PC-3 (cell line): Measurements from ENCODE around the gene UQCC2. TPM values are rescaled to one million over a fixed set of nuclear protein-coding genes. Genes with fewer than 3 reads are reported as not detected.

Source experiments
- ATAC-seq: fragments of 200-7000 bp; cut with Tn5 transposase; 2 replicates; pipeline ENCODE4 v1.9.1; 2020; ENCODE audit warnings: mild to moderate bottlenecking, moderate library complexity
- BruUV-seq: library from RNA; stranded (reverse); fragments of 400-500 nt; replicated peaks from 2 replicates; lab custom pipeline; 2021; lab: Mats Ljungman, UMichigan
- CTCF ChIA-PET: fragments of 300-600 bp; sonication (Branson Sonifier 250); formaldehyde crosslinking; loops from one replicate; lab custom pipeline; 2022; ENCODE audit warnings: antibody characterized with exemption; lab: Charles Lee
- POLR2A ChIA-PET: fragments of 300-600 bp; sonication (Branson Sonifier 250); formaldehyde crosslinking; loops from one replicate; lab custom pipeline; 2022; ENCODE audit warnings: antibody characterized with exemption; ENCODE audit not compliant: unreplicated experiment; lab: Charles Lee
- DNase-seq: peaks from one replicate; pipeline ENCODE4 v3.0.0-alpha.2; 2015
- H2AFZ ChIP-seq: fragments of 300-600 bp; sonication (generic); 2 replicates; pipeline ENCODE4 v1.6.0; 2016; ENCODE audit warnings: antibody characterized with exemption, low read length
- H3F3A ChIP-seq: fragments of 300-600 bp; sonication (generic); one replicate; pipeline ENCODE4 v1.6.0; 2017; ENCODE audit warnings: antibody characterized with exemption, low read length, control low read depth, mild to moderate bottlenecking; ENCODE audit not compliant: unreplicated experiment
- H3K27ac ChIP-seq: fragments of 300-600 bp; sonication (generic); 2 replicates; pipeline ENCODE4 v1.5.1; 2016; ENCODE audit warnings: mild to moderate bottlenecking, low read length
- H3K27me3 ChIP-seq: fragments of 300-600 bp; sonication (generic); 2 replicates; pipeline ENCODE4 v1.6.1; 2016; ENCODE audit warnings: low read length, mixed read lengths
- H3K36me3 ChIP-seq: fragments of 300-600 bp; sonication (generic); 2 replicates; pipeline ENCODE4 v1.6.1; 2016; ENCODE audit warnings: low read depth, mixed run types, low read length, mixed read lengths
- H3K4me1 ChIP-seq: fragments of 300-600 bp; sonication (generic); 2 replicates; pipeline ENCODE4 v1.5.1; 2016; ENCODE audit warnings: low read length; ENCODE audit not compliant: insufficient read depth
- H3K4me2 ChIP-seq: fragments of 300-600 bp; sonication (generic); 2 replicates; pipeline ENCODE4 v1.6.0; 2016; ENCODE audit warnings: low read length
- H3K4me3 ChIP-seq: fragments of 300-600 bp; sonication (generic); 2 replicates; pipeline ENCODE4 v1.5.1; 2016; ENCODE audit warnings: mild to moderate bottlenecking, low read length, mixed read lengths
- H3K79me2 ChIP-seq: fragments of 300-600 bp; sonication (generic); 2 replicates; pipeline ENCODE4 v1.6.1; 2017; ENCODE audit warnings: low read length, mixed read lengths
- H3K9ac ChIP-seq: fragments of 300-600 bp; sonication (generic); 2 replicates; pipeline ENCODE4 v1.6.0; 2016; ENCODE audit warnings: mild to moderate bottlenecking, low read length
- H3K9me2 ChIP-seq: fragments of 300-600 bp; sonication (generic); replicated peaks from 2 replicates; pipeline ENCODE4 v1.6.1; 2016; ENCODE audit warnings: mixed run types, low read length, mixed read lengths
- H3K9me3 ChIP-seq: fragments of 300-600 bp; sonication (generic); 2 replicates; pipeline ENCODE4 v1.6.1; 2016; ENCODE audit warnings: low read length, mixed read lengths
- H4K20me1 ChIP-seq: fragments of 300-600 bp; sonication (generic); 2 replicates; pipeline ENCODE4 v1.6.1; 2016; ENCODE audit warnings: low read length, mixed read lengths
- EZH2 ChIP-seq: fragments of 300-600 bp; sonication (generic); IDR thresholded peaks from one replicate; pipeline ENCODE4 v1.6.1; 2017; ENCODE audit warnings: antibody characterized with exemption, mild to moderate bottlenecking, low read length; ENCODE audit not compliant: unreplicated experiment
- EZH2phosphoT487 ChIP-seq: fragments of 300-600 bp; sonication (generic); IDR thresholded peaks from 2 replicates; pipeline ENCODE4 v1.6.1; 2018; ENCODE audit warnings: mild to moderate bottlenecking, antibody characterized with exemption, low read length, borderline replicate concordance
- intact Hi-C: fragments of 100-400 bp; cut with micrococcal nuclease; formaldehyde crosslinking; loops from 2 replicates; pipeline ENCODE4 v1.9.0; 2023
- total RNA-seq: library from RNA; depleted of rRNA; stranded (reverse); fragments of >200 nt; gene quantifications from 2 replicates; pipeline ENCODE4 v1.2.3, GENCODE V29; 2014
- TF ChIP-seq, protein P1 (sequence below): fragments of 300-600 bp; sonication (generic); conservative IDR thresholded peaks from 2 replicates; pipeline ENCODE4 v1.5.1; 2017; ENCODE audit warnings: antibody characterized with exemption, low read depth, mild to moderate bottlenecking, low read length

Gene UQCC2
- total RNA-seq, 1 experiment from 2014 or later: 107 TPM

- H3K27me3 ChIP-seq: no peaks in the 10 kb centered on the region
- no peaks in the 10 kb centered on the region for H3K9me2 ChIP-seq
- peaks cover 36% of the 10 kb centered on the region for H3K4me1 ChIP-seq
- no peak overlapping the region for H3K9ac ChIP-seq
- no peak overlapping the region for H3K4me3 ChIP-seq
- TF ChIP-seq EZH2 (no peak), EZH2phosphoT487 (no peak)
- TF ChIP-seq, protein P1, sequence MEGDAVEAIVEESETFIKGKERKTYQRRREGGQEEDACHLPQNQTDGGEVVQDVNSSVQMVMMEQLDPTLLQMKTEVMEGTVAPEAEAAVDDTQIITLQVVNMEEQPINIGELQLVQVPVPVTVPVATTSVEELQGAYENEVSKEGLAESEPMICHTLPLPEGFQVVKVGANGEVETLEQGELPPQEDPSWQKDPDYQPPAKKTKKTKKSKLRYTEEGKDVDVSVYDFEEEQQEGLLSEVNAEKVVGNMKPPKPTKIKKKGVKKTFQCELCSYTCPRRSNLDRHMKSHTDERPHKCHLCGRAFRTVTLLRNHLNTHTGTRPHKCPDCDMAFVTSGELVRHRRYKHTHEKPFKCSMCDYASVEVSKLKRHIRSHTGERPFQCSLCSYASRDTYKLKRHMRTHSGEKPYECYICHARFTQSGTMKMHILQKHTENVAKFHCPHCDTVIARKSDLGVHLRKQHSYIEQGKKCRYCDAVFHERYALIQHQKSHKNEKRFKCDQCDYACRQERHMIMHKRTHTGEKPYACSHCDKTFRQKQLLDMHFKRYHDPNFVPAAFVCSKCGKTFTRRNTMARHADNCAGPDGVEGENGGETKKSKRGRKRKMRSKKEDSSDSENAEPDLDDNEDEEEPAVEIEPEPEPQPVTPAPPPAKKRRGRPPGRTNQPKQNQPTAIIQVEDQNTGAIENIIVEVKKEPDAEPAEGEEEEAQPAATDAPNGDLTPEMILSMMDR: no peak
- no peak overlapping the region for H2AFZ ChIP-seq
- no peak overlapping the region for H3K4me2 ChIP-seq
- intact Hi-C loops: no loop called here
- ATAC-seq (no peak), DNase-seq (no peak)
- POLR2A ChIA-PET: no interaction called here
- CTCF ChIA-PET: no interaction called here
- no peaks in the 10 kb centered on the region for H3K9me3 ChIP-seq
- H3K36me3 ChIP-seq: peaks cover 40% of the 10 kb centered on the region
- H3K79me2 ChIP-seq: peaks cover 7% of the 10 kb centered on the region; the same call in 1 of the 2 replicates
- no TSS peak for BruUV-seq
- H3K27ac ChIP-seq: no peak overlapping the region
- no peaks in the 10 kb centered on the region for H4K20me1 ChIP-seq
- no peaks in the 10 kb centered on the region for H3F3A ChIP-seq
Observed at GRCh38 chr6:33690766-33691165, 20.7 kb downstream of the UQCC2 start.

- H4K20me1 ChIP-seq: no peaks in the 10 kb centered on the region
- POLR2A ChIA-PET: interaction anchor here (0.7 kb wide), 1 partner anchor 32 kb away, joined by 4 read pairs; no protein-coding TSS in a partner anchor
Observed at GRCh38 chr6:33689879-33690278, 21.6 kb downstream of the UQCC2 start.

GRCh38 chr6:33689148-33689494, 22.4 kb downstream of the UQCC2 start:
- Histone ChIP-seq H3K4me1 (peaks cover 20% of the 10 kb centered on the region), H3K9me2 (no peaks in the 10 kb centered on the region), H3K79me2 (no peaks in the 10 kb centered on the region), H3K36me3 (peaks cover 39% of the 10 kb centered on the region), H3K9me3 (no peaks in the 10 kb centered on the region), H3K4me2 (no peak overlapping the region), H3K27me3 (no peaks in the 10 kb centered on the region), H3K9ac (no peak overlapping the region), H2AFZ (no peak overlapping the region), H3K27ac (no peak overlapping the region), H4K20me1 (no peaks in the 10 kb centered on the region), H3F3A (no peaks in the 10 kb centered on the region), H3K4me3 (no peak overlapping the region)
- no peak for ATAC-seq
- TF ChIP-seq EZH2phosphoT487 (no peak), EZH2 (no peak)
- TF ChIP-seq, protein P1: no peak
- CTCF ChIA-PET: no interaction called here
- POLR2A ChIA-PET: no interaction called here
- intact Hi-C loops: no loop called here
- DNase-seq: no peak
- no TSS peak for BruUV-seq

More at GRCh38 chr6:33689879-33690278, 21.6 kb downstream of the UQCC2 start:
- Histone ChIP-seq H3K4me1 (peaks cover 27% of the 10 kb centered on the region), H3K36me3 (peaks cover 35% of the 10 kb centered on the region), H3K4me3 (no peak overlapping the region), H3K9ac (no peak overlapping the region), H3K79me2 (no peaks in the 10 kb centered on the region), H3K27me3 (no peaks in the 10 kb centered on the region), H3K9me2 (no peaks in the 10 kb centered on the region), H3K27ac (no peak overlapping the region), H3K4me2 (no peak overlapping the region), H3K9me3 (no peaks in the 10 kb centered on the region), H3F3A (no peaks in the 10 kb centered on the region), H2AFZ (no peak overlapping the region)
- CTCF ChIA-PET: no interaction called here
- ATAC-seq (no peak), DNase-seq (no peak)
- TF ChIP-seq, protein P1: no peak
- TF ChIP-seq EZH2 (no peak), EZH2phosphoT487 (no peak)
- BruUV-seq: no TSS peak
- intact Hi-C loops: no loop called here
